Epithelial cell of umbilical artery (primary cell): Measurements from ENCODE around the gene CACNA1D. TPM values are rescaled to one million over a fixed set of nuclear protein-coding genes. Genes with fewer than 3 reads are reported as not detected.

Source experiments
- total RNA-seq: library from RNA; depleted of rRNA; stranded (reverse); fragments of >200 nt; gene quantifications from 2 replicates; pipeline ENCODE4 v1.2.3, GENCODE V29; 2014

Gene CACNA1D
- not detected in 2 replicates for total RNA-seq

DNA sequence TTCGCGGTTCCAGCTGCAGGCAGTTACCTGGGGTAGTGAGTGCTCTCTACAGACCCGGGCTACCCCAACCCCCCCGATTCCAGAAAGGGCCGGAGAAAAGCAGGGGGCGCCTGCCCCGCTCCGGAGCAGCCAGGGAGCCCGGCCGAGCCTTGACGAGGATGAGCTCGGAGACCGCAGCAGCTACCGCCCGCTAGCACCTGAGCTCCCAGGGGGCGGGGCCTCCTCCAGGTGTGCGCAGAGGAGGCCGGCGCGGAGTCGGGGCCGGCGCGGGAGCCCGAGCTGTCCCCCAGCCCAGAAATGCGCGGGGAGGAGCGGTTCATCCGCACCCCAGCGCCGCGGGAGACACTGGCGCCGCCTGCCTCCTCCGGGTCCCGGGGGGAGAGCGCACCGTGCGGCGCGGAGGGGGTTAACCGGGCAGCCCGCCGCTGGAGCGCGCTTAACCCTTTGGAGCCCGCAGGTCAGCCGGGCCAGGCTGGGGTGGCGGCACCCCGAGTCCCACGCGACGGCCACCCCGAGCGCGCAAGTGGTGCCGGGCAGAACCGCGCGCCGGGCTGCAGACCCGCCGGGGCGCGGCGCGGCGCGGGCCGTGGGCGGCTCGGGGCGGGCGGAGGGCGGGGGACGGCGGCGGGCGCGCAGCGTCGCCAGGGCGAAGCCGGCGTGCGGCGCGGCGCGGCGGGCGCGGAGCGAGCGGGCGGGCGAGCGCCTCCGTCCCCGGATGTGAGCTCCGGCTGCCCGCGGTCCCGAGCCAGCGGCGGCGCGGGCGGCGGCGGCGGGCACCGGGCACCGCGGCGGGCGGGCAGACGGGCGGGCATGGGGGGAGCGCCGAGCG, at the start of gene CACNA1D:
CACNA1D (plus strand) TSS at position 649 of the 829 bp plus-strand sequence. CDS start 556 bp downstream, outside the sequence.

GRCh38 chr3:53846134-53846850, 351.9 kb downstream of the CACNA1D start, which contains the start of the genes CHDH and IL17RB:
Gene CHDH (minus strand): TSS chr3:53846419. CDS start chr3:53824008, 22,411 bp downstream.
Gene IL17RB (plus strand): TSS chr3:53846568. CDS start chr3:53846589, 21 bp downstream.

Other genes starting within 250 kb of the CACNA1D start
- 329 and 420 TPM in 2 replicates for gene TKT, start 238.6 kb upstream of the CACNA1D start, total RNA-seq
- 8.7 and 11.4 TPM in 2 replicates for gene DCP1A, start 147.1 kb upstream of the CACNA1D start, total RNA-seq